Smooth muscle cell (in vitro differentiated cells): ENCODE results near the gene PFKL. TPM values are rescaled to one million over a fixed set of nuclear protein-coding genes. Genes with fewer than 3 reads are reported as not detected.

ENCODE experiments used
- DNase-seq: peaks from one replicate; lab custom pipeline; 2025; ENCODE audit not compliant: unreplicated experiment; lab: John Stamatoyannopoulos, UW
- H2AFZ ChIP-seq: fragments of 200-600 bp; sonication (generic); 2 replicates; pipeline ENCODE4 v1.6.0; 2016; ENCODE audit warnings: antibody characterized with exemption, low read depth, mild to moderate bottlenecking
- H3F3A ChIP-seq: fragments of 200-600 bp; sonication (generic); 2 replicates; pipeline ENCODE4 v1.6.0; 2017; ENCODE audit warnings: antibody characterized with exemption, low read depth
- H3K27ac ChIP-seq: fragments of 200-600 bp; sonication (generic); 2 replicates; pipeline ENCODE4 v1.5.1; 2016; ENCODE audit warnings: low read depth, mild to moderate bottlenecking
- H3K27me3 ChIP-seq: fragments of 200-600 bp; sonication (generic); 2 replicates; pipeline ENCODE4 v1.6.1; 2016; ENCODE audit warnings: low read depth, mild to moderate bottlenecking
- H3K36me3 ChIP-seq: fragments of 200-600 bp; sonication (generic); 2 replicates; pipeline ENCODE4 v1.5.1; 2016; ENCODE audit warnings: low read depth
- H3K4me1 ChIP-seq: fragments of 200-600 bp; sonication (generic); 2 replicates; pipeline ENCODE4 v1.5.1; 2016; ENCODE audit warnings: low read depth
- H3K4me2 ChIP-seq: fragments of 200-600 bp; sonication (generic); 2 replicates; pipeline ENCODE4 v1.6.0; 2016; ENCODE audit warnings: mild to moderate bottlenecking
- H3K4me3 ChIP-seq: fragments of 200-600 bp; sonication (generic); 2 replicates; pipeline ENCODE4 v1.5.1; 2016; ENCODE audit warnings: mild to moderate bottlenecking
- H3K79me2 ChIP-seq: fragments of 200-600 bp; sonication (generic); 2 replicates; pipeline ENCODE4 v1.6.0; 2016; ENCODE audit warnings: low read depth, mild to moderate bottlenecking
- H3K9ac ChIP-seq: fragments of 200-600 bp; sonication (generic); 2 replicates; pipeline ENCODE4 v1.6.0; 2016; ENCODE audit warnings: low read depth
- H3K9me3 ChIP-seq: fragments of 200-600 bp; sonication (generic); replicated peaks from 2 replicates; pipeline ENCODE4 v1.5.1; 2016; ENCODE audit warnings: low read depth
- H4K20me1 ChIP-seq: fragments of 200-600 bp; sonication (generic); 2 replicates; pipeline ENCODE4 v1.6.0; 2016; ENCODE audit warnings: low read depth
- WGBS: methylation state at CpG from one replicate; pipeline ENCODE4 v1.1.7; 2016; ENCODE audit warnings: low lambda C conversion rate; 5-methylcytosine and 5-hydroxymethylcytosine counted together
- polyA plus RNA-seq: library from polyadenylated mRNA; unstranded; fragments of >200 nt; fragmentation: Nextera tagmentation; extraction: Ambion mirVana; gene quantifications from 2 replicates; pipeline ENCODE4 v1.2.1, GENCODE V29; 2016
- total RNA-seq: library from RNA; depleted of rRNA; stranded (reverse); fragments of >200 nt; gene quantifications from 2 replicates; pipeline ENCODE4 v1.2.3, GENCODE V29; 2014
- TF ChIP-seq, protein P1 (sequence below): fragments of 200-600 bp; sonication (generic); IDR thresholded peaks from 2 replicates; pipeline ENCODE4 v1.5.1; 2017; ENCODE audit warnings: borderline replicate concordance, mild to moderate bottlenecking, antibody characterized with exemption; ENCODE audit not compliant: insufficient read depth, poor library complexity, severe bottlenecking

PFKL gene
- total and polyA plus RNA-seq, 2 experiments from 2014 or later, result 51.4 to 162 TPM

DNA sequence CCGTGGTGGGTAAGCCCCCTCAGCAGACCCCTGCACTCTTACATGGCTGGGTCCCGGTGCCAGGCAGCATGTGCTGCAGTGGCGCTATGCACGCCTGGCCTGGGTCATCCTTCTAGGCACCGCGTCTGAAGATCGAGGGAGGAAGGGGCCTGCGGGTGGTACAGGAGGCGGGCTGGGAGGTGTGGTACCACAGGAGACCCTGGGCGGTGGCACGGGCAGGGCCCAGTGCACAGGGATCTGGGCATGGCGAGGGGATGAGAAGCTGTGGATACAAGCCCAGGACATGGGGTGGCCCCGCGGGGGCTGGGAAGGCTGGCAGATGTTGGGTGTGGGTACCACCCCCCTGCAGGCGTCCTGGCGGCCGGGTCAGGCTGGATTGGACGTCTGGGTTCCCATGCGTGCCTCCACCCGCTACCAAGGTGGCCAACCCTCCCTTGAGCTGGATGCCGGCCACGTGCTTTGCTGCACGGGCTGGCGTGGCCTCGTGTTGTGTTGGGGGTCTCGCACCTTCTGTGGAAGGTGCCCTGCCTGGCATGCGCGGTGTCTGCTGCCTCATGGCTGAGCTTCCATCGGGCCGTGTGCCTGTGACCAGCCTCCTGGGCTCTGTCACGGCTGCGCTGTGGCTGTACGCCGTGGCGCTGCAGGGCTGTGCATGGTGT lies 19.7 kb downstream of the PFKL start:
- Histone ChIP-seq H3F3A (no peaks in the 10 kb centered on the region), H2AFZ (no peak overlapping the region), H3K4me1 (no peaks in the 10 kb centered on the region), H3K4me2 (no peak overlapping the region), H4K20me1 (no peaks in the 10 kb centered on the region), H3K79me2 (no peaks in the 10 kb centered on the region), H3K27me3 (no peaks in the 10 kb centered on the region), H3K4me3 (no peak overlapping the region), H3K9me3 (no peaks in the 10 kb centered on the region), H3K36me3 (no peaks in the 10 kb centered on the region), H3K9ac (no peak overlapping the region), H3K27ac (no peak overlapping the region)
- no peak for DNase-seq
- TF ChIP-seq, protein P1, sequence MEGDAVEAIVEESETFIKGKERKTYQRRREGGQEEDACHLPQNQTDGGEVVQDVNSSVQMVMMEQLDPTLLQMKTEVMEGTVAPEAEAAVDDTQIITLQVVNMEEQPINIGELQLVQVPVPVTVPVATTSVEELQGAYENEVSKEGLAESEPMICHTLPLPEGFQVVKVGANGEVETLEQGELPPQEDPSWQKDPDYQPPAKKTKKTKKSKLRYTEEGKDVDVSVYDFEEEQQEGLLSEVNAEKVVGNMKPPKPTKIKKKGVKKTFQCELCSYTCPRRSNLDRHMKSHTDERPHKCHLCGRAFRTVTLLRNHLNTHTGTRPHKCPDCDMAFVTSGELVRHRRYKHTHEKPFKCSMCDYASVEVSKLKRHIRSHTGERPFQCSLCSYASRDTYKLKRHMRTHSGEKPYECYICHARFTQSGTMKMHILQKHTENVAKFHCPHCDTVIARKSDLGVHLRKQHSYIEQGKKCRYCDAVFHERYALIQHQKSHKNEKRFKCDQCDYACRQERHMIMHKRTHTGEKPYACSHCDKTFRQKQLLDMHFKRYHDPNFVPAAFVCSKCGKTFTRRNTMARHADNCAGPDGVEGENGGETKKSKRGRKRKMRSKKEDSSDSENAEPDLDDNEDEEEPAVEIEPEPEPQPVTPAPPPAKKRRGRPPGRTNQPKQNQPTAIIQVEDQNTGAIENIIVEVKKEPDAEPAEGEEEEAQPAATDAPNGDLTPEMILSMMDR, result no peak
- WGBS, result 98% methylated on average over 35 of the region's 35 CpGs

DNA sequence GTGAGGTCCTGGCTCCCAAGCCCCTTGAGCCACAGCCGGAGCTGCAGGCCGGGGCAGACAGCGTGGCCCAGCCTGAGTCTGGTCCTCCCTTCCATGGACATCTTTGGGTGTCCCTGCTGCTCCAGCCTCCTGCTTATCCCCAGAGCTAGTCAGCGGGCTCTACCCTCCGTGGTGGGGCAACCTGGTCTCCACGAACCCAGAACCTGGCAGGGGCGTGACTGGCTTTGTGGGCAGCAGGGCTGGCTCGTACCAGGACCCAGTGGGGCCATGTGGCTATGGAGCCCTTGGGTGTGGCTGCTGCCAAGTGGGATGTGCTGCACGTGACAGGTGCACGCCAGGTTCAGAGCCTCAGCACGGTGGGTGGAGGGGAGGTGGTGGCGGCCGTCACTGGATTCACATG lies 21.0 kb downstream of the PFKL start:
- H3K27me3 ChIP-seq, result no peaks in the 10 kb centered on the region
- no peak overlapping the region for H3K9ac ChIP-seq
- H3K36me3 ChIP-seq, result no peaks in the 10 kb centered on the region
- no peaks in the 10 kb centered on the region for H3F3A ChIP-seq
- no peak overlapping the region for H2AFZ ChIP-seq
- H3K27ac ChIP-seq, result no peak overlapping the region
- WGBS, result 96% methylated on average over 11 of the region's 13 CpGs
- H3K4me1 ChIP-seq, result no peaks in the 10 kb centered on the region
- no peaks in the 10 kb centered on the region for H4K20me1 ChIP-seq
- H3K9me3 ChIP-seq, result no peaks in the 10 kb centered on the region
- no peak overlapping the region for H3K4me2 ChIP-seq
- TF ChIP-seq, protein P1, result no peak
- H3K79me2 ChIP-seq, result no peaks in the 10 kb centered on the region
- H3K4me3 ChIP-seq, result no peak overlapping the region
- DNase-seq, result no peak

DNA sequence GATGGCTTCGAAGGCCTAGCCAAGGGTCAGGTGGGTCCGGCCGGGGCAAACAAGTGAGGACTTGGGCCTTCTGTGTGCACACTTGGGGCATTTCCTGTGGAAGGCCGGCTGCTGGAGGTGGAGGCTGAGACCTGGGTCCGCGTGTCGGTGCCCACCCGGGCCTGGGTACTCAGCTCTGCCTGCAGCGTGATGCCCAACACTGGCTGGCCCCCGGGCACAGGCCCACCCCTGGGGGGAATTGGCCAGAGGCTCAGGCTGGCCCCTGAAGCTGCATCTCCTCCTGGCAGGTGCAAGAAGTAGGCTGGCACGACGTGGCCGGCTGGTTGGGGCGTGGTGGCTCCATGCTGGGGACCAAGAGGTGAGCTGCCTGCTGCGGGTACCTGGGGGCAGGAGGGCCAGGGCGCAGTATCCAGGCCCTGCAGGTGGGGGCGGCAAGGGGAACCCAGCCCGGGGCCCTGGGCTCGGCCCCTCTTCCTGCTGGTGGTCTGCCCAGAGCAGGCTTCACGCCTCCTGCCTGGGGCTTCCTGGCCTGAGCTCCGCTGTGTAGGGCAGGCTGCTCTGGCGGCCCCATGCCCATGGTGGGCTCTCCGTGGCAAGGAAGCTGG lies 22.1 kb downstream of the PFKL start:
- Histone ChIP-seq H3K9ac (no peak overlapping the region), H2AFZ (no peak overlapping the region), H3K27me3 (no peaks in the 10 kb centered on the region), H3K4me3 (no peak overlapping the region), H3K4me2 (no peak overlapping the region), H3K36me3 (no peaks in the 10 kb centered on the region), H3K27ac (no peak overlapping the region), H4K20me1 (no peaks in the 10 kb centered on the region), H3K4me1 (no peaks in the 10 kb centered on the region), H3K9me3 (no peaks in the 10 kb centered on the region), H3K79me2 (no peaks in the 10 kb centered on the region), H3F3A (no peaks in the 10 kb centered on the region)
- TF ChIP-seq, protein P1, result no peak
- 98% methylated on average over 23 of the region's 23 CpGs for WGBS
- DNase-seq, result no peak
